T-helper 1 cell treated with Interleukin-12 subunit alpha and Interleukin-12 subunit beta and Interleukin-4 antibody, amounts not matched to agents 30 μg/mL and 1 μg/mL, for 36 hours (primary cell): ENCODE data around the gene HOXD12.
A peak's percentile ranks its signal among the peaks of the same experiment; 100 is the strongest.

Experiments used
- H3K27ac Mint-ChIP-seq: one replicate; pipeline ENCODE4 v1.8.0; 2021; ENCODE audit warnings: mild to moderate bottlenecking, mixed read lengths
- H3K27me3 Mint-ChIP-seq: one replicate; pipeline ENCODE4 v1.8.0; 2021; ENCODE audit warnings: low read depth, mixed read lengths
- H3K36me3 Mint-ChIP-seq: one replicate; pipeline ENCODE4 v1.8.0; 2021; ENCODE audit warnings: low read depth, mixed read lengths
- H3K4me1 Mint-ChIP-seq: one replicate; pipeline ENCODE4 v1.8.0; 2021; ENCODE audit warnings: low read depth, mixed read lengths
- H3K4me3 Mint-ChIP-seq: one replicate; pipeline ENCODE4 v1.8.0; 2021; ENCODE audit warnings: mild to moderate bottlenecking, moderate library complexity, mixed read lengths
- H3K9me3 Mint-ChIP-seq: one replicate; pipeline ENCODE4 v1.8.0; 2021; ENCODE audit warnings: mixed read lengths

Gene HOXD12

DNA sequence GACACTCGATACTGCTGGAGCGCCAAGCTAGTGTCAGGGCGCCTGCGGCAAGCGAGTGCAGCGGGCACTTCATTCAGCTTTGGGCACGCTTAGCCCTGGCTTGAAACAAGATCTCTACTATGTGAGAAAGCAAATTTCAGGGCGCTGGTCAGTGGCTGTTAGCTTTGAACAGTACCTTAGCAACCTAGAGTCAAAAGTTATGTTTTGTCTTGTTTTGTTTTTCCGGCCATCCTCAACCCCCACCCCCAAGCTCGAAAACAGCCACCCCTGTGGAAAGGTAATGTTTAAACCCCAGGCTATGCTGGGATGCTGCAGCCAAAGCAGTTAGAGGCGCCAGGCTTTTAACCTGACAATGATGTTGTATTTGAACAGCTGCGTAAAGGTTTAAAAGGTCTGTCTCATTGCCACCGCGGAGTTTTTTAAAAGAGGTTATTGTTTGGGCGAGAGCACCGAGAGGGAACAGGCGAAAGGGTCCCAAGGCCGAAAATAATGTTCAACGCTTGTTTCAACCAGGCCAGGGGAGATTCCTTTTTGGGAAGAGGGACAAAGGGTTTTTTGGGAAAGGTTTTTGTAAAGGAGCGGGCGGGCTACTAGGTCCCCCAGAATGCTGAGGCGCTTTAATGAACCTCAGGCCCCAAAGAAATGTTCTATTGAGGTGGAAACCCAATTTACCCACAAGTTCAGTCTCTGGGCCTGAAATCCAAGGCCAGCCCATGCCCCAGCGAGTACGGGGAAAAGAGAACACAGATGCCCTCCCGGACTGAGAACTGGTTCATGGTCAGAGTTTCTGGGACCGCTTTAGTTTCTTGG is 14.7 kb downstream of the HOXD12 start:
- H3K4me1 Mint-ChIP-seq: peaks cover 8% of the 10 kb centered on the region
- H3K36me3 Mint-ChIP-seq: peaks cover 2% of the 10 kb centered on the region
- no peak overlapping the region for H3K4me3 Mint-ChIP-seq
- no peak overlapping the region for H3K27ac Mint-ChIP-seq
- peaks cover 6% of the 10 kb centered on the region for H3K9me3 Mint-ChIP-seq
- H3K27me3 Mint-ChIP-seq: peaks cover 95% of the 10 kb centered on the region

DNA sequence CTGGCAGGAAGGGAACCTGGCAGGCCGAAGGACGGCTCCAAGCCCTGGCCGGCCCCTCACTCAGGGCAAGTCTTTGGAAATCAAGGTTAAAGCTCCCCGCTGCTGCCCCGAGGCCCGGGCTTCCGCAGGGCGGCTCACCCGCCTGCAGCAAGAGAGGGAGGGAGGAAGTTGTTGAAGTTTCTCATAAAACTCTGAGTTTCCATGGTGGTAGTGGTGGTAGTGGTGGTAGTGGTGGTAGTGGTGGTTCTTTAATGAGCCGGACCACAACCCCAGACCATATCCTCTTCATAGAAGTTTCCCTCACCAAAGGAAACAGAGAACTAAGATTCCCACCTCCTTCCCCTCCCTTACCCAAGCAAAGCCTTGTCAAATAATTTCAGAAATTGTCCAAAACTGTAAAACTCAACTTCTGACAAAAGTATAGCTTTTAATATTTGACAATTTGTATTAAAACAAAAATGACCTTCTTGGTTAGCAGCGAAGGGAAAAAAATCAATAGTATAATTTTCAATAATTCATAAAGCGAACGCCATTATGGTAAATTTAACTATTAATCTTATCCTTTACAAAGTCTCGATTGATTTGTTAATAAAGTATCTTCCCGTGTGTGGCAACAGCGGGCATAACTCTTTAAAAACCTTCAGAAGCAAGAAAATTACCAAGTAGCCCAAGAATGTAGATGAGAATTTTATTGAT is 15.5 kb downstream of the HOXD12 start:
- H3K27ac Mint-ChIP-seq: no peak overlapping the region

DNA sequence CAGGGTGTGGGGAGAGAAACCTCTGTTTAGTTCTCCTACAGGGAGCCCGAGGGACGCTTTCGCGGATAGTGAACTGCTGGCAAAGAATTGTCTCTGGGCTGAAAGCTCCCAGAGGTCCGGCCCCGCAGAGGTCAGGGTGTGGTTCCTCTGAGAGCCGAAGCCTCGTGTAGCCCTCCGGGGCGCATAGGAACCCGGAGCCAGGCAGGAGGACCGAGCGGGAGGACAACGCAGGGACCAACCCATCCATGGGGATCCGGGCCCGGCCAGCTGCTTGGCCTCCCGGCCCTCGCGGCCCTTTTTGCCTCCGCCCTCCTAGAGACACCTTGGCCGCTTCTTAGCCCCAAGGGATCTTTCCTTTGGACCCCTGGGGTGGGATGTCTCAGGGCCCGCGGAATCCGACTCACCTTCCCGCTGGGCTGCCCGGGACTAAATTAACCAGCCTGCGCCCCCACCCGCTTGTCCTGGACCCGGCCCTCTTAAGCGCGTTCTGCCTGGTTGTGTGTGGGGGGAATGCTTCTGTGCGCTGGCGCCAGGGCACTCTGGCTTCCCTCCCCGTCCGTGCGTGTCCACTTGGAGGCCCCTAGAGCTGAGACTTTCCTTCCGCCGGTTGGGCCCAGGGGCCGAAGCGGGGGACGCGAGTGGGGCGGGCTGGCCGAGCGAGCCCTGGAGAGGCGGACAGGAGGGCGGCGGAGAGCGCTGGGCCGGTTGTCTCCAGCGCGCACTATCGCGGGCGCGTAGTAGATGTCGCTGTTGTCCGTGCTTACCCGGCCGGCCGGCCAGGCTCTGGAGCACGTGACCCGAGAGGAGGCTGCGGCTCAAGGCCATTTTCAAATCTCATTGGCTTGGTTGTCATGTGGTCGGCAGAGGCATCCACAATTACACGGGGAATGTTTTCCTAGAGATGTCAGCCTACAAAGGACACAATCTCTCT is 16.6 kb downstream of the HOXD12 start, which contains the start of gene HOXD10:
Gene HOXD10, plus strand, starts transcription at position 896 of the 931 bp plus-strand sequence. CDS start 56 bp downstream, outside the sequence.
- H3K27me3 Mint-ChIP-seq: peaks cover 95% of the 10 kb centered on the region
- H3K4me1 Mint-ChIP-seq: peaks cover 9% of the 10 kb centered on the region
- no peak within 1 kb of the TSS for H3K27ac Mint-ChIP-seq
- peaks cover 3% of the 10 kb centered on the region for H3K9me3 Mint-ChIP-seq
- H3K36me3 Mint-ChIP-seq: peaks cover 2% of the 10 kb centered on the region
- H3K4me3 Mint-ChIP-seq: no peak within 1 kb of the TSS

More for the DNA sequence above, 15.5 kb downstream of the HOXD12 start:
- Mint-ChIP-seq H3K4me3 (no peak overlapping the region), H3K9me3 (peaks cover 3% of the 10 kb centered on the region), H3K27me3 (peaks cover 95% of the 10 kb centered on the region), H3K36me3 (peaks cover 2% of the 10 kb centered on the region), H3K4me1 (peaks cover 9% of the 10 kb centered on the region)

DNA sequence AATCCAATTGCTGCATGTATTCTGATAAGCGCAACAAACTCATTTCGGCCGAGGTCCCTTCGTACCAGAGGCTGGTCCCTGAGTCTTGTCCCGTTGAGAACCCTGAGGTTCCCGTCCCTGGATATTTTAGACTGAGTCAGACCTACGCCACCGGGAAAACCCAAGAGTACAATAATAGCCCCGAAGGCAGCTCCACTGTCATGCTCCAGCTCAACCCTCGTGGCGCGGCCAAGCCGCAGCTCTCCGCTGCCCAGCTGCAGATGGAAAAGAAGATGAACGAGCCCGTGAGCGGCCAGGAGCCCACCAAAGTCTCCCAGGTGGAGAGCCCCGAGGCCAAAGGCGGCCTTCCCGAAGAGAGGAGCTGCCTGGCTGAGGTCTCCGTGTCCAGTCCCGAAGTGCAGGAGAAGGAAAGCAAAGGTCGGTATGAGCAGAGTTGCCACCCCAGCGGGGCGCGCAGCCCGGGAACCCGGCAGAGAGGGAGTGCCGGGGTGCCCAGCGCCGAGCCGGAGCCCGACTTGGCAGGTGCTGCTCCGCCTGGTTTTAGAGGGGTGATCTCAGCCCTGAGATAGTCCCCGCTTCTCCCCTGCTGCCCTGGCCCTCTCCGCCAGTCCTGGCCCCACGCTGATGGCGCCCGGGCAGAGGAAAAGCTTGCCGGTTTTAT is 17.7 kb downstream of the HOXD12 start:
- H3K36me3 Mint-ChIP-seq: peaks cover 2% of the 10 kb centered on the region
- H3K27me3 Mint-ChIP-seq: peaks cover 88% of the 10 kb centered on the region
- H3K9me3 Mint-ChIP-seq: peaks cover 3% of the 10 kb centered on the region
- no peak overlapping the region for H3K4me3 Mint-ChIP-seq
- H3K27ac Mint-ChIP-seq: no peak overlapping the region
- peaks cover 9% of the 10 kb centered on the region for H3K4me1 Mint-ChIP-seq

DNA sequence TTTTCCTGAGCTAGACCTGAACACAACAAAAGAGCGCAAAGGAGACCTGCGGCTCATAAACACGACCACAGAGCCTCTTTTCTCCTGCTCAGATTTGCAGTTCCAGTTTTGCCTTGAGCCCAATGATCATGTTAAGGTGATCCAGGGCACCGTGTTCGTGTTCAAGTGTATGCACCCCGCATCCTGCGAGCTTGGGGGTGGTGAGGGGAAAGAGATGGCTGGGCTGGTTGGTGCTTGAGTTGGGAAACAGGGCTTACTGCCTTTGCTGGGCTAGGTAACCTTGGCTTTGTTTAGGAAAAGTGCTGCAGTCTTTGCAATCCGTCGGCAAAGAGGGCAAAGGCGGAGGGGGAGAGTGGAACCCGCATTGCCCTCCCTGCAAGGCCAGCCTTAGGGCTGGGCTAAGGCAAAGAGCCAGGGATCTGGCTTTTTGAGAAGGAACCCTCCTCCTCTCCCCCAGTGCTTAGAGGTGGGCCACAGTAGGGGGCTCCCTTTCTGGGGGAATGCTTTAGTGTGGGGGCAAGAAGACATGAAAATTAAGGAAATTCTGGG is 18.3 kb downstream of the HOXD12 start:
- peaks cover 9% of the 10 kb centered on the region for H3K4me1 Mint-ChIP-seq
- peaks cover 3% of the 10 kb centered on the region for H3K9me3 Mint-ChIP-seq
- H3K27me3 Mint-ChIP-seq: peaks cover 85% of the 10 kb centered on the region
- no peak overlapping the region for H3K4me3 Mint-ChIP-seq
- no peak overlapping the region for H3K27ac Mint-ChIP-seq
- H3K36me3 Mint-ChIP-seq: peaks cover 2% of the 10 kb centered on the region

DNA sequence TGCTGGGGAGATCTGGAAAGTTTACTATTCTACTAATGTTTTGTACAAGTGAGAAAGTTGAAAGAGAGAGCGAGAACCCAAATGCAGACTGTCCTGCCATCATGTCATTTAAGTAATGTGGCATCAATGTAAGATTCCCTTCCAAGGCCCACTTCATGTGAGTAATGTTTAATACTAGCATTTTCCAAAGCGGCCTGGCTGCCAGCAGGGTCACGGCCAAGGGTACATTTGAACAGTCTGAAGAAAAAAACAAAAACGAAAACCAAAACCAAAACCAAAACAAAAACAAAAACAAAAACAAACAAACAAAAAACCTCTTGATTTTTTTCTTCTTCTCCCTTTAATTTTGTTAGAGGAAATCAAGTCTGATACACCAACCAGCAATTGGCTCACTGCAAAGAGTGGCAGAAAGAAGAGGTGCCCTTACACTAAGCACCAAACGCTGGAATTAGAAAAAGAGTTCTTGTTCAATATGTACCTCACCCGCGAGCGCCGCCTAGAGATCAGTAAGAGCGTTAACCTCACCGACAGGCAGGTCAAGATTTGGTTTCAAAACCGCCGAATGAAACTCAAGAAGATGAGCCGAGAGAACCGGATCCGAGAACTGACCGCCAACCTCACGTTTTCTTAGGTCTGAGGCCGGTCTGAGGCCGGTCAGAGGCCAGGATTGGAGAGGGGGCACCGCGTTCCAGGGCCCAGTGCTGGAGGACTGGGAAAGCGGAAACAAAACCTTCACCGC is 19.2 kb downstream of the HOXD12 start:
- peak overlapping the region; percentile 46 for H3K27ac Mint-ChIP-seq
- peaks cover 2% of the 10 kb centered on the region for H3K36me3 Mint-ChIP-seq
- H3K4me3 Mint-ChIP-seq: peak overlapping the region; percentile 56
- peaks cover 9% of the 10 kb centered on the region for H3K4me1 Mint-ChIP-seq
- H3K9me3 Mint-ChIP-seq: peaks cover 3% of the 10 kb centered on the region
- peaks cover 84% of the 10 kb centered on the region for H3K27me3 Mint-ChIP-seq

DNA sequence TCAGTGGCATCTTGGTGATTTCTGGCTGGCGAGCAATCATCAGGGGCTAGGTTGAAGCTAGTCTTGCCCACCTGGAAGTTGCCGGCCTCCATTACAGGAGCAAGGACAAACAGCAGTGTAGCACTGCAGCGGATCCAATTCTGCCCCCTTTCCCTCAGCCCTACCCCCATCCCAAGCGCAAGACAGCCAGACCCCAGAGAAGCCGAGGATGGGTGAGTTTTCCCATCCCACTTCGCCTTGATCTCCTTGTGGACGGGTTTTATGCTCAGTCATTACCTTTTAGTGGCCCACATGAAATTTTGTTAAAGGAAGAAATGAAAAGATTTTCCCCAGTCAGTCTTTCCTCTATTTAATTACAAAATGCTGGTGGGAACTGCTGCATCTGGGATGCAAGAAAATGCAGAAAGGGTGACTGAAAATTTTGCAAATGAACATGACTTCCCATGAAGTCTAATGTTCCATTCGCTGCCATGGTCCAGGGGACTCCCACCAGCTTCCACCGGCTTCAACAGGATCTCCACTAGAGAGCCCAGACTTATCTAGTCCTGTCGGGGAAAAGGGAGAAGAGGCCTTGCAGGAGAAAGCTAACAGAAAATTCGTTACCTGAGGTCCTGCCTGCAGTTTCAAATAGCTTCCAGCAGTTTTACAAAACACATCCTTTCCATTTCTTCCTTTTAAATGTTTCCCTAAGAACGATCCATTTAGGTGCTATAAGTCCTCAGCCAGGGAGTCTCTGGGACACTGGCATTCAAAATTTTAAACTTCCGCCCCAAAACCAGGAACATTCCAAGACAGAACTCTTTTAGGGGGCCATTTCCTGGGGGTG is 21.0 kb downstream of the HOXD12 start:
- peaks cover 9% of the 10 kb centered on the region for H3K4me1 Mint-ChIP-seq
- H3K27ac Mint-ChIP-seq: no peak overlapping the region
- peaks cover 86% of the 10 kb centered on the region for H3K27me3 Mint-ChIP-seq
- peaks cover 2% of the 10 kb centered on the region for H3K36me3 Mint-ChIP-seq
- peaks cover 3% of the 10 kb centered on the region for H3K9me3 Mint-ChIP-seq
- H3K4me3 Mint-ChIP-seq: no peak overlapping the region

DNA sequence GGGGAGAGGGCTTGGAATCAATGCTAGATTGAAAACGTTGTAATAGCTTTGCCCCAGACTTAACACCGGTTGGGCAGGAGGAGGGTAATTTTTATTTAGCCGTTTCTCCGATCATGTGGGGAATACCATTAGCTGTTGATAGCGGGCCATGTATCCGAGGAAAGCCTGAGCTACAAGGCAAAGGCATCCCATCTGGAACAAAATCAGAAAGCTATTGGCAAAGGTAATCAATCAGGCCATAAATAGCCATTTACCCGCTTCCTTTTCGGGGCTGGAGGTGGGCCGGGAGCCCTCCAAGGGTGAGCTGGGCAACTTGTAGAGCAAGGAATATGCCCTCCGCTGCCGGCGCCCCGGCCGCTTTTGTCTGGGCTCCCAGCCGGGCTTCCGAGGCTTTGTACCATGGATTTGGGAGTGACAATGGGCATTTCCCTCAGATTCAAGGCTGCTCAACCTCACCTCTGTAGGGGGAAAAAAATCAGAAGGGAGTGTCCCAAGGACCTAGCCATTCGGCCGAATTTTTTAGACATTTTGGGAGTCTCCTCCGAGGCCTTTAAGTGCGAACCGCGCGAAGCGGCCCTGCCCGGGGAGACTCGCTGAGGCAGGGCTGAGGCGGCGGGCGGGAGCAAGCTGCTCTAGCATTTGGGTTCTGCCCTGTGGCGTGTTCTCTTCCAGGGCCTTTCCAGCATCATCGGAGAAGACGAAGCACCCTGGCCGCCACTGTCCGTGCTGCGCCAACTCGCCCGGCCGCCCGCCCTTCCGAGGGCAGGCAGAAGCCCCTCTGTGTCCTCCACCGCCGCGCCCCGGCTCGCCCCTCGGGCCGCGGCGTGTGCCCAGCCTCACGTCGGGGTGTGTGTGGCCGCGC is 21.8 kb downstream of the HOXD12 start:
- Mint-ChIP-seq H3K4me3 (no peak overlapping the region), H3K27me3 (peaks cover 88% of the 10 kb centered on the region), H3K27ac (no peak overlapping the region), H3K9me3 (peaks cover 3% of the 10 kb centered on the region), H3K36me3 (peaks cover 2% of the 10 kb centered on the region), H3K4me1 (peaks cover 9% of the 10 kb centered on the region)

DNA sequence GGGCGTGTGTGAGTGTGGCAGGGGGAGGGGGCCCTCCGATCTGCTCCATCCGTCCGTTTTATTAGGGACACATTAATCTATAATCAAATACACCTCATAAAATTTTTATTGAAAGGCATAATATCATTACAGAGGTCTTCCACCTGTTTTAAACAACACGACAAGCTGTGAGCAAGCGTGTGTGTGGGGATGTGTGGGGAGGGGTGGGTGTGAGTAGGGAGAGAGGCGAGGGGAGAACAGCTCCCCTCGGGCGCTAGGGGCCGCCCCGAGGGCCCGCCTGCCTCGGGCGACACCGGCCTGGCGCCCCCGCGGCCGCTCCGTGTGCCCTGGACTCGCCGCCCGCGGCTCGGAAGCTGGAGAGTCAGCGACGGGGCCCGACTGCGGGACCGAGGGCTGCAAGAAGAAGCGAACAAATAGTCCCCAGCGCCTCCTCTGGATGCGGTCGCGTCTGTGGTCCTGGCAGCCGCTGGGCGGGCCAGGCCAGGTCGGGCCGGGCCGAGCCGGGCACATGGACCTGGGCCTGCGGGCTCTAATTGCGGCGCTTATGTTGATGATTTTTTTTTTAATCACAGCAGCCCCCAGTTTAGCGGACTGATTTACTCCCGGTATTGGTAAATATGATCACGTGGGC is 22.6 kb downstream of the HOXD12 start:
- peak overlapping the region; percentile 49 for H3K27ac Mint-ChIP-seq
- H3K4me1 Mint-ChIP-seq: peaks cover 9% of the 10 kb centered on the region
- H3K27me3 Mint-ChIP-seq: peaks cover 88% of the 10 kb centered on the region

DNA sequence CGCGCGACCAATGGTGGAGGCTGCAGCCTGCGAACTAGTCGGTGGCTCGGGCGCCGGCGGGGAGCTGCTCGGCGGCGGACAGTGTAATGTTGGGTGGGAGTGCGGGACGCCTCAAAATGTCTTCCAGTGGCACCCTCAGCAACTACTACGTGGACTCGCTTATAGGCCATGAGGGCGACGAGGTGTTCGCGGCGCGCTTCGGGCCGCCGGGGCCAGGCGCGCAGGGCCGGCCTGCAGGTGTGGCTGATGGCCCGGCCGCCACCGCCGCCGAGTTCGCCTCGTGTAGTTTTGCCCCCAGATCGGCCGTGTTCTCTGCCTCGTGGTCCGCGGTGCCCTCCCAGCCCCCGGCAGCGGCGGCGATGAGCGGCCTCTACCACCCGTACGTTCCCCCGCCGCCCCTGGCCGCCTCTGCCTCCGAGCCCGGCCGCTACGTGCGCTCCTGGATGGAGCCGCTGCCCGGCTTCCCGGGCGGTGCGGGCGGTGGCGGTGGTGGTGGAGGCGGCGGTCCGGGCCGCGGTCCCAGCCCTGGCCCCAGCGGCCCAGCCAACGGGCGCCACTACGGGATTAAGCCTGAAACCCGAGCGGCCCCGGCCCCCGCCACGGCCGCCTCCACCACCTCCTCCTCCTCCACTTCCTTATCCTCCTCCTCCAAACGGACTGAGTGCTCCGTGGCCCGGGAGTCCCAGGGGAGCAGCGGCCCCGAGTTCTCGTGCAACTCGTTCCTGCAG is 23.3 kb downstream of the HOXD12 start, which contains the start of gene HOXD9:
Gene HOXD9, plus strand, starts transcription at position 37 of the 728 bp plus-strand sequence. Its CDS starts 50 bp downstream, at position 87.
- Mint-ChIP-seq H3K27ac (peak within 1 kb of the TSS; percentile 49), H3K27me3 (peaks cover 89% of the 10 kb centered on the region), H3K9me3 (peaks cover 3% of the 10 kb centered on the region), H3K4me1 (peaks cover 9% of the 10 kb centered on the region), H3K36me3 (peaks cover 2% of the 10 kb centered on the region), H3K4me3 (no peak within 1 kb of the TSS)

More for the DNA sequence above, 22.6 kb downstream of the HOXD12 start:
- Mint-ChIP-seq H3K36me3 (peaks cover 2% of the 10 kb centered on the region), H3K9me3 (peaks cover 3% of the 10 kb centered on the region), H3K4me3 (no peak overlapping the region)
